GM19463 (cell line): ENCODE data around the gene CLIC3.

Experiments
- ATAC-seq: cut with Tn5 transposase; IDR thresholded peaks from one replicate; pipeline ENCODE4 v1.9.1; 2021; ENCODE audit warnings: mild to moderate bottlenecking, moderate library complexity; ENCODE audit not compliant: unreplicated experiment

The CLIC3 gene

GRCh38 chr9:136969774-136970173 lies 26.6 kb downstream of the CLIC3 start:
- no peak for ATAC-seq

- no peak for ATAC-seq
These were observed 27.2 kb downstream of the CLIC3 start for GRCh38 chr9:136969150-136969549.

GRCh38 chr9:136968333-136969127 lies 27.8 kb downstream of the CLIC3 start:
- no peak for ATAC-seq

- no peak for ATAC-seq
These were observed 30.4 kb downstream of the CLIC3 start for GRCh38 chr9:136965771-136966484.

GRCh38 chr9:136964833-136965422 lies 31.4 kb downstream of the CLIC3 start:
- ATAC-seq, result no peak

- no peak for ATAC-seq
These were observed 32.1 kb downstream of the CLIC3 start for GRCh38 chr9:136964171-136964689.

GRCh38 chr9:136963751-136964150 lies 32.6 kb downstream of the CLIC3 start:
- no peak for ATAC-seq

- no peak for ATAC-seq
These were observed 33.0 kb downstream of the CLIC3 start for GRCh38 chr9:136963341-136963740.

- no peak for ATAC-seq
These were observed 33.6 kb downstream of the CLIC3 start for GRCh38 chr9:136962701-136963248.

GRCh38 chr9:136962163-136962562 lies 34.2 kb downstream of the CLIC3 start:
- no peak for ATAC-seq

GRCh38 chr9:136961279-136962065 lies 34.9 kb downstream of the CLIC3 start:
- no peak for ATAC-seq

- ATAC-seq, result no peak
These were observed 35.5 kb downstream of the CLIC3 start for GRCh38 chr9:136960938-136961275.

- ATAC-seq, result no peak
These were observed 36.0 kb downstream of the CLIC3 start for GRCh38 chr9:136960212-136960937.

- ATAC-seq, result no peak
These were observed 37.2 kb downstream of the CLIC3 start for GRCh38 chr9:136958898-136959850.

- no peak for ATAC-seq
These were observed 37.9 kb downstream of the CLIC3 start for GRCh38 chr9:136958473-136958872.

GRCh38 chr9:136957901-136958300 lies 38.5 kb downstream of the CLIC3 start:
- ATAC-seq, result no peak

- ATAC-seq, result no peak
These were observed 38.9 kb downstream of the CLIC3 start for GRCh38 chr9:136957461-136957860.

- ATAC-seq, result no peak
These were observed 39.8 kb downstream of the CLIC3 start for GRCh38 chr9:136956604-136957003.

GRCh38 chr9:136955943-136956335 lies 40.4 kb downstream of the CLIC3 start:
- no peak for ATAC-seq
